Neutrophil (primary cell): ENCODE data around the gene TOP2B.

Experiments used
- H3K27ac ChIP-seq: fragments of 200-600 bp; sonication (generic); 2 replicates; pipeline ENCODE4 v1.5.1; 2016; ENCODE audit warnings: mild to moderate bottlenecking, moderate library complexity
- H3K27me3 ChIP-seq: fragments of 200-600 bp; sonication (generic); 2 replicates; pipeline ENCODE4 v1.6.0; 2016; ENCODE audit warnings: mild to moderate bottlenecking
- H3K36me3 ChIP-seq: fragments of 200-600 bp; sonication (generic); 2 replicates; pipeline ENCODE4 v1.5.1; 2017
- H3K4me1 ChIP-seq, 2 experiments: fragments of 200-600 bp in 1 of 2; sonication (generic) in 1 of 2; 1 replicate in 1 of 2; 2 replicates in 1 of 2; pipeline versions ENCODE4 v1.5.1 to v1.6.1; 2013 to 2016; ENCODE audit warnings: low read depth in 1 of 2, low read length in 1 of 2, mild to moderate bottlenecking in 1 of 2, moderate library complexity in 1 of 2; ENCODE audit not compliant: control insufficient read depth in 1 of 2, insufficient read depth in 1 of 2
- H3K4me3 ChIP-seq, 2 experiments: fragments of 200-600 bp in 1 of 2; sonication (generic) in 1 of 2; 1 replicate in 1 of 2; 2 replicates in 1 of 2; pipeline ENCODE4 v1.5.1; 2013 to 2016; ENCODE audit warnings: low read depth in 1 of 2, low read length in 1 of 2, mild to moderate bottlenecking in 1 of 2, moderate library complexity in 1 of 2
- H3K9me3 ChIP-seq: fragments of 200-600 bp; sonication (generic); 2 replicates; pipeline ENCODE4 v1.5.1; 2016
- CTCF ChIP-seq: fragments of 200-600 bp; sonication (generic); IDR thresholded peaks from 2 replicates; pipeline ENCODE4 v1.5.1; 2016; ENCODE audit warnings: antibody characterized with exemption

Gene TOP2B

GRCh38 chr3:25664812-25665314 is at the start of gene TOP2B:
TOP2B (minus strand) TSS chr3:25664907; CDS start chr3:25664297, 610 bp downstream.
- TF ChIP-seq CTCF: peak; percentile 48
- Histone ChIP-seq H3K36me3 (no peaks in the 10 kb centered on the region), H3K4me1 (peaks cover 39 to 40% of the 10 kb centered on the region in 2 experiments), H3K9me3 (no peaks in the 10 kb centered on the region), H3K27ac (peak within 1 kb of the TSS; percentile 97), H3K4me3 (peak within 1 kb of the TSS; percentile 73 to 91), H3K27me3 (no peaks in the 10 kb centered on the region)

GRCh38 chr3:25713341-25713985 is 48.8 kb upstream of the TOP2B start:
- Histone ChIP-seq H3K36me3 (peaks cover 14% of the 10 kb centered on the region), H3K27me3 (no peaks in the 10 kb centered on the region), H3K27ac (no peak overlapping the region), H3K9me3 (no peaks in the 10 kb centered on the region), H3K4me3 (no peak overlapping the region), H3K4me1 (no peaks in the 10 kb centered on the region)
- TF ChIP-seq CTCF: no peak

GRCh38 chr3:25711090-25711489 is 46.4 kb upstream of the TOP2B start:
- Histone ChIP-seq H3K36me3 (no peaks in the 10 kb centered on the region), H3K27ac (no peak overlapping the region), H3K4me3 (no peak overlapping the region), H3K4me1 (no peaks in the 10 kb centered on the region), H3K27me3 (no peaks in the 10 kb centered on the region), H3K9me3 (no peaks in the 10 kb centered on the region)
- TF ChIP-seq CTCF: no peak

GRCh38 chr3:25708036-25708435 is 43.3 kb upstream of the TOP2B start:
- Histone ChIP-seq H3K36me3 (no peaks in the 10 kb centered on the region), H3K27me3 (no peaks in the 10 kb centered on the region), H3K4me1 (no peaks in the 10 kb centered on the region), H3K27ac (no peak overlapping the region), H3K9me3 (no peaks in the 10 kb centered on the region), H3K4me3 (no peak overlapping the region)
- TF ChIP-seq CTCF: no peak

- H3K9me3 ChIP-seq: no peaks in the 10 kb centered on the region
- TF ChIP-seq CTCF: no peak
- H3K27ac ChIP-seq: no peak overlapping the region
- no peaks in the 10 kb centered on the region for H3K36me3 ChIP-seq
- no peaks in the 10 kb centered on the region for H3K4me1 ChIP-seq
- H3K4me3 ChIP-seq: no peak overlapping the region
- no peaks in the 10 kb centered on the region for H3K27me3 ChIP-seq
These were observed 42.7 kb upstream of the TOP2B start for GRCh38 chr3:25707268-25707926.
